GM21526 (cell line): ENCODE measurements around the gene TENM3.
"Not testable (repeated sequence)": the region's sequence is repeated elsewhere in the genome, so short reads cannot be mapped to it uniquely, and the experiment has no call there.

Source experiments
- ATAC-seq: cut with Tn5 transposase; IDR thresholded peaks from one replicate; pipeline ENCODE4 v1.9.1; 2021; ENCODE audit warnings: moderate library complexity; ENCODE audit not compliant: unreplicated experiment, low FRiP score

TENM3 gene

DNA sequence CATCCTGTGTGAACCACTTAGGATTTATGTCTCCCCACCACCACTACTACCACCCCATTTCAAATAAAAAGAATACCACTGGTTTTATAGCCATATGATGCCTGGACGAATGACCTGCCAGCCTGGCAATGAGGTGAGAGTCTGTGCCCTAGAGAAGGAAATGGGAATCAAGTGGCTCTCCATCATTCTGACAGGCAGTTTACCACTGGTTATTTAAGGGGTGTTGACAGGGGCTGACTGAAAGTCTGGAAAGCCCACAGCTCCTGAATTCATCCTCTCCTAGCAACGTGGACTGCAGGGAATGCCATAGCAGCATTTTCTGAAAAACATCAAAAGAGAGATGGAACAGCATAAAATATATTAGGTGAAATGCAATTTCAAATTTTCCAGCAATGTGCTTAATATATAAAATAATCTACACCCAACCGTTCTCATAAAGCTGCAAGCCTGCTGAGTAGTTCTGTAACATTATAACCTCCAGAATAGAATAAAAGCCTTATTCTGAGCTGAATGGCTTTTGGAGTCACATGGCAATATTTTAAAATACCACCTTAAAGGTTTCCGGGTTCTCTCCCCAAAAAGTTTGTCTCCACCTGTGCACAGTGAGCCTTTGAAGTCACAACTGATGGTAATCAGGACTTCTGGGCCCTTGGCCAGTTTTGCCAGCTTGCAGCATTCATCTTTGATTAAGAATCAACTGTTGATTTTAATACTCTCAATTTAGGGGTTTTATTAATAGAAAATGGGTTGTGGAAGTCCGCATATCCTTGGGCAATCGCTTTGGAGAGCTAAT is 552.4 kb downstream of the TENM3 start:
- no peak for ATAC-seq

DNA sequence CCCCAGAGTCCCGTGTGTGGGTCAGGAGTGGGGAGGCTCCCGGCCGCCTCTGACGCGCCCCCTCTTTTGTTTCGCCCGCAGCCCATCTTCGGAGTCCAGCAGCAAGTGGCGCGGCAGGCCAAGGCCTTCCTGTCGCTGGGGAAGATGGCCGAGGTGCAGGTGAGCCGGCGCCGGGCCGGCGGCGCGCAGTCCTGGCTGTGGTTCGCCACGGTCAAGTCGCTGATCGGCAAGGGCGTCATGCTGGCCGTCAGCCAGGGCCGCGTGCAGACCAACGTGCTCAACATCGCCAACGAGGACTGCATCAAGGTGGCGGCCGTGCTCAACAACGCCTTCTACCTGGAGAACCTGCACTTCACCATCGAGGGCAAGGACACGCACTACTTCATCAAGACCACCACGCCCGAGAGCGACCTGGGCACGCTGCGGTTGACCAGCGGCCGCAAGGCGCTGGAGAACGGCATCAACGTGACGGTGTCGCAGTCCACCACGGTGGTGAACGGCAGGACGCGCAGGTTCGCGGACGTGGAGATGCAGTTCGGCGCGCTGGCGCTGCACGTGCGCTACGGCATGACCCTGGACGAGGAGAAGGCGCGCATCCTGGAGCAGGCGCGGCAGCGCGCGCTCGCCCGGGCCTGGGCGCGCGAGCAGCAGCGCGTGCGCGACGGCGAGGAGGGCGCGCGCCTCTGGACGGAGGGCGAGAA is 556.5 kb downstream of the TENM3 start:
- ATAC-seq: no peak

DNA sequence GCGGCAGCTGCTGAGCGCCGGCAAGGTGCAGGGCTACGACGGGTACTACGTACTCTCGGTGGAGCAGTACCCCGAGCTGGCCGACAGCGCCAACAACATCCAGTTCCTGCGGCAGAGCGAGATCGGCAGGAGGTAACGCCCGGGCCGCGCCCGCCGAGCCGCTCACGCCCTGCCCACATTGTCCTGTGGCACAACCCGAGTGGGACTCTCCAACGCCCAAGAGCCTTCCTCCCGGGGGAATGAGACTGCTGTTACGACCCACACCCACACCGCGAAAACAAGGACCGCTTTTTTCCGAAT is 557.0 kb downstream of the TENM3 start:
- no peak for ATAC-seq

DNA sequence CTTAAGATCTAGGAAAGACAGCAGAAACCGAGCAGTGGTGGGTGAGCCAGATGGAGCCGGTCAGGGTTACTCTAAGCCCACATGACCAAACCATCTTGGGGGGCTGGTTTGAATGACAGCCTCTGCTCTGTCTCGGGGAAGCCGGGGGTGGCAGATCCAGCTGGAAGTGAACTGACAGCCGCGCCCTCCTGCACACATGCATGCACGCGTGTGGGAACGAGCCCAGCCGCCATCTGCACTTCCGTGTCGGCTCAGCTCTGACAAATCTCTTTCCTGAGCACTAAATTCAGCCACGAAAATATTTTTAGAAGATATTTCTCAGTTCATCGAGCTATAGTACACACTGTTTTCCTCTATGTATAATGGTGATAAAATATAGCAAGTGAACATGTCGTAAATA is 558.4 kb downstream of the TENM3 start:
- ATAC-seq: no peak

DNA sequence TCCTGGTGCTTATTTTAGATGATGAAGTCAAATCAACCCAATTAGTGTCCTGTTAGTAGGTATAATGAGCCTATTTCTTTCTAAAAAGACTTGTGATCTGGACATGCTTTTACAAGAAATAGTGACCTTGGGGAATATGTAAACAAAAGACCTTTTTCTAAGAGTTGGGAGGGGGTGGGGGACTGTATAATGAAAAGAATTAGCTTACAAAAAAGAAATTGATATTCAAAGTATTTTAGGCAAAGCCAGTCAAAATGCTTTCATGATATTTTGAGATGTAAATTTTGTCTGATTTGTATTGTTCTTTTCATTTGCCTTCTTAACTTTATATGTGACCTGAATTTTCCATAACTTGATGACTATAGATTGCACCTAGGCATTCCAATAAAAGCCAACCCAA is 559.4 kb downstream of the TENM3 start:
- no peak for ATAC-seq

DNA sequence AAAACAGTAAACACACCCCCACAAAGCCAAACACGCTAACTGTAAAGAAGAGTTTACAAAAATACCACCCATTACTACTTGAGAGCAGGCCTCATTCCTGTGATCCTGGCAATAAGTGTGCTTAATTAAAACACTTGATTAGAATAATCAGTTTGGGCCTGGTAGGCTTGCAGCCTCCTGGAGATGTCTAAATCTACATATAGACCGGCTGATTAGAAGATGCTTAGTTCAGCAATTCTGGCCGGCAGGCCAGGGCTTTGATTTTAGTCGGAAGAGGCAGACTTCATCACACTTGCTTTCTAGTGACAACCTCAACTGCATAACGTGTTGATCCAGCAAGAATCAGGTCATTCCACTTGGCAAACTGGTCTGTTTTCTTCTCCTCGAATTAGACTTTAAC is 560.0 kb downstream of the TENM3 start:
- no peak for ATAC-seq

DNA sequence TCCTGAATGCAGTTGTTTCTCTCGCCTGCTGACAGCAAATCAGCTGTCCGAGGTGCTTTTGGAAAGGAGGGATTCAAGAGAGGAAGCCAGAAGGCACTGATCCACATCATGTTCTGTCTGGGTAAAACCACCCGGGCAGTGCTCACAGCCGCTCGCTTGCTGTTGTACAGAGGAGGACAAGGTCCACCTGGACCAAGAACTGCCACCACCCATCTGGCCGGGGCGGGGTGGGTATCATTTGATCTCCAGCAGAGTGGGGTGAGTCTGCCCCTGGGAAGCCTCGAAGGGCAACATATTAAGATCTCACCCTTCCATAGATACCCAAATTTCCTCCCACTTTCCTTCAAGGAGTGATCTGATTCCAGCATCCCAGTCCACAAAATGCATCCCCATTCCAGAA is 560.9 kb downstream of the TENM3 start:
- no peak for ATAC-seq

DNA sequence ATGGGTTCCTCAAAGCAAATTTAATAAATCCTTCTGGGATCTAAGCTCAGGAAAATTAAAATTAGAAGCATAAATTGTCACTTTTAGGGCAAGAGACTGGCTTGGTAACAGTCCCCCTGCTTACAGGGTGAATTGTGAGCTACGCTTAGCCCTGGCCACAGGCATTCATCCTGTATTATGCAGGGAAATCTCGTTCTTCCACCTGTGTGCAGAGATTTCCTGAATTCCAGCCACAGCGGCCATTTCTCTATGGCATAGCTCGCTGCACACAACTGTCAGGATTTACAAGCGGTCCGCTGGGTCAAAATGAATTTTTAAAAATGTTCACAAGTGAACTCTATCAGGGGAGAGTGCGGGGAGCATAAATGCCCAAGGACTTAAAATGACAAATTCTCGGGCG is 562.1 kb downstream of the TENM3 start:
- no peak for ATAC-seq

DNA sequence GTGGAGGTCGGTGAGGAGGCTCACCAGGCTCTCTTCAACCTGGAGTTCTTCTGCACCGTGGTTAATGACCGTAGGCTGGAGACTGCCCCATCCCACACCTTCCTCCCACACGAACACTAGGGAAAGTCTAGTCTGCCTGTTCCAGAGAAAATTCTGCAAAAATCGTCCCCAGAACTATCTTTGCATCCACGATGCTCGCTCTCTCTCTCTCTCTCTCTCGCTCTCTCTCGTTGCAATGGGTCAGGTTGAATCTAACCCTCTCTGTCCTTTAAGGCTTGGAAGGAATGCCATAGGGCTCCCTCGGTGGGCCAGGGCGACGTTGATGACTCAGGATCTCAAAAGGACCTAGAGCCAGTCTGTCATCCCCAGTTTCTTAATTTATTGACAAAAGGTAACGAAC is 562.5 kb downstream of the TENM3 start:
- ATAC-seq: no peak

DNA sequence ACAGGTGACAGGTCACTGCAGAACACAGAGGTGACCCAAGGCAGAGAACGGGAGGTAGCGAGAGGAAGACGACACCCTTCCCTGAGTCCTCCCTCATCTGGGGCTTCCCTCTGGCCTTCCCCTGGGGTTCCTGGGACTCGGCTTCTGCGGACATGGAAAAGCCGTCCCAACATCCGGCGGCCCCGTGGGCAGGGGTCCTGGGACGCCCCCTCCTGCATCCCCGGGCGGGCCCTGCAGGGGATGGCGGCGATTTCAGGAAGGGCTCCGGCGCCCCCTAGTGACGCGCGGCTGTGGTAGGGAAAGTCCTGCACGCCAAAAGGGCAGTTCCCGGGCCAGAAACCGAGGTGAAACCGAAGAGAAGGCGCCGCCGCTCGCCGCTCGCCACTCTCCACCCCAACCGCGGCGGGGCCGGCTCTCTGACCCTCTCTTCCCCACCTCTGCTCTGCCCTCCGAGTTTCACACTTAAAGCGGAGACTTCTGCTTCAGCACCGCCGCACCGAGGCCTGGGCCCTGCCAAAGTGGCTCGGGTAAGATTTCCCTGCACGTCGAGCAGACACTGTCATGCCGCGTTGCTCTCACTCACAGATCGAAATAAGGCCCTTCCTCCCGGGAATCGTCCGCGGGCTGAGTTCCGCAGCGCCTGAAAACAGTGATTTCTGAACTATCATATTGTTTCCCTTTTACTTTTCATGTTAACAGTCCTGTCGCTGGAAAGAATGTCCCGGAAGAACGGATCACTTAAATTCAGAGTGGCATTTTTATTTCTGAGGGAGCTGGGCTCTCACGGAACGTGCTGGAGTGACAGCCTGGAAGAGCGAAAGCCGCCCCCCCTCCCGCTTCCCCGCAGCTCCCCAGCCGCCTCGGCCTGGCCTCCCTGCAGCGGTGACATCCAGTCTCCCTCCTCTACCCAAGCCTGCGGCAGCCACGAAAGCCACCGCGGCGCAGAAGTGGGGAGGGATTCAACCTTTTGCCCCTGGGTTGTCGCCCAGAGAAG is 563.4 kb downstream of the TENM3 start:
- peak; percentile 84 for ATAC-seq

DNA sequence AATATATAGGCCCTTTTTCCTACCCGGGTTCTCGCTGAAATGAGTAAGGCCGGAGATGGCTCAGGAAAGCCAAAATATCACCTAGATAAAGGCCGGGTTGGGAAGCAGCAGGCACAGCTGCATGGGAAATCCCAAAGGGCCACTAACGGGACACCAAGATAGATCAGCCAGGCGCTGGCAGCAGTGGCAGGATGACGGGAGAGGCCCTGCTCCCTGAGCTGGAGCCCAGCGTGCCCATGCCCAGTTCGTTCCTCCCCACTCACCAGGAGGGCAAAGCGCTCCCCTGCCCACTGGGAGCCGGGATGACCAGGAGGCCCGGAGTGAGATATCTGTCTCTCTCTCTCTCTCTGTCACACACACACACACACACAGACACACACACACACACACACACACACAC is 564.1 kb downstream of the TENM3 start:
- ATAC-seq: no peak

DNA sequence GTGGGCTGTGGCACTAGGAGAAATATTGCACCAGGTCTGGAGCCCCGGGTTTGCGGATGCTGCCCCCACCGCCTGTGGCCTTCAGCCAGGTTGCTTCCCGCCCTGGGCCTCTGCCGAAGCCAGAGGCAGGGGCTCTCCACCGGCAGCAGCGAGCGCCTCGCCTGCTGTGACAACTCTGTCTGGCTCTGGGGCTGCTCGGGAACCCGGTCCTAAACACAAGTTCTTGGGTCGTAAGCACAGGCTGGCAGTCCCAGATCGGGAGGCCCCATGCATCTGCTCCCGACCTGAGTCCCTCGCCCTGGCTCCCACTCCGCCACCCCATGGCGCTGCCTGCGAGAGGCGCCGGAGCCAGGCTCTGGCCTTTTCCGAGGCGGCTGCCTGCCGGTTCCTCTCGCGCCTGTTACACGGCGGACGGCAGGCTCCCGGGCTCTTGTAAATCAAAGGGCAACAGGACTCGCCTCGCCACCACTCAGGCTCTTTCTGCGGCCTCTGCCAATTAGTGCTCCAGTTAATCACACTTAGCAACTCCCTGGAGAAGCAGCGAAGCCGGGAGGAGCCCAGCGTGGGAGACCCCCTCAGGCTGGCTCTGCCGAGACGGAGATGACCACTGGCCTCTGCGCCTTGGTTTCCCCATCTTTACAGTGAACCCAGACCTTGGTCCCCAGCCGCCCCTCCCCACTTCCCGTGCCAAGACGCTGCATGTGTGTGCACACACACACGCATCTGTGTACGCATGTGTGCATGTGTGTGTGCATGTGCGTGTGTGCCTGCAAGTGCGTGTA is 564.8 kb downstream of the TENM3 start:
- ATAC-seq: no peak

DNA sequence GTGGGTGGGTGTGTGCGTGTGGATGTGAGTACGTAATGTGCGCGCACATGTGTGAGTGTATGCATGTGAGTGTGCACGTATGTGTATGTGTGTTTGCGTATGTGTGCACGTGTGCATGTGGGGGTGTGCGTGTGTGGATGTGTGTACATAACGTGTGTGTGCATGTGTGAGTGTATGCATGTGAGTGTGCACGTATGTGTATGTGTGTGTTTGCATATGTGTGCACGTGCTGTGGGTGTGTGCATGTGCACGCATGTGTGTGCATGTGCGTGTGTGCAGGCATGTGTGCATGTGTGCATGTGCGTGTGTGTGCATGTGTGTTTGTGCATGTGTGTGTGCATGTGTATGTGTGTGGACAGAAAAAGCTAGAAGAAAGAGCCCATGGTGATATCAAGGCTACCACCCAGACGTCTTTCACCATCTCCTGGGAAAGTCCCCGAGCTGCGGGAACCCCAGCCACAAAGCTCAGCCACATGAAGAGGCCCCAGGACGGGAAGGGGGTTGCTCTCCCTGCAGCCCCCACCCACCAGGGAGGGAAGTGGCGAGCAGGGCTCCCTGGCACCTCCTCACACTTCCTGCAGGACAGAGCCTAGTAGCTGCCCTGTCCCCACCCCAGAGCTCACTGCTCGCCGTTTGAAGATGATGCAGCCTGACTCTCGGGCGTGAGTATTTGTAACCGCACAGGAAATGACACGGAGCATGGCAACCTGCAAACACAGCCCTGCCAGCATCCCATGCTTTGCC is 565.6 kb downstream of the TENM3 start:
- ATAC-seq: peak; percentile 68

DNA sequence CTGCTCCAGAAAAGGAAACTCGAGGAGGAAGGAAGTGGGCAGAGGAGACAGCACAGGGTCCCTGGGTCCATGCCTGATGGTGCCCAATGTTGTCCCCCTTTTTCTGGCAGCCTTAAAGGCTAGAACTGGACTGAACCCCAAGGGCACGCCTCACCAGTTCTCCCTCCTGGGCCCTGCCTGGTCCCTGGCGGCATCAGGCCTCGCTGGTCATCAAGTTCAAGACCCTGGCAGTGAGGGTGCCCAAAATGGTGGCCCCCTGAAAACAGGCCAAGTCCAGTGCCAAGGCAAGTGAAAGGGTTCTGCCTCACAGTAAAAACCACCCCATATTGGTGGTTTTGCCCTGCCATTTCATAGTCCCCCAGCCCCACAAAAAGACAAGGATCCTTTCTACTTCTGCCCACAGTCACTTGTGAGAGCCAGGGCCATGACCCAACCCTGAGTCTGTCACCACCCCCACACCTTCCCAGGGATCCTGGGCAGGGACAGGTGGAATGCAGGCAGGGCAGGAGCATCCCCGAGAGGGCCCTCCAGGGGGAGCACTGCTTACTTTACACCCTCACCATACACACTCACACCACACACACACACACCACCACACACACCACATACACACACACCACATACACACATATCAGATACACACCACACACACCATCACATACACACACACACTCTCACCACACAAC is 566.4 kb downstream of the TENM3 start:
- ATAC-seq: peak; percentile 7

DNA sequence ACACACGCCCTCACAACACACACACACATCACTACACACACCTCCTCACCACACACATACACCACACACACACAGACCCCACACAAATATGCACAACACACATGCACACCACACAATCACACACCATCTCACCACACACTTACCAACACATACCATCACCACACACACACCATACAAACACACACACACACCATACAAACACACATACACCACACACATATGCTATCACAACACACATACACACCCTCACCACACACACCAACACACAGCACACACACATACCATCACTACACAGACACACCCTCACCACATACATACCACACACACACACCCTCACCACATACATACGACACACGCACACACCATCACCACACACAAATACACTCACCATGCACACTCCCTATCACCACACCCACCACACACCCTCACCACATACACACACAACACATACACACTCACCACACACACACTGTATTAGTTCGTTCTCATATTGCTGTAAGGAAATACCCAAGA is 567.0 kb downstream of the TENM3 start:
- no peak for ATAC-seq

DNA sequence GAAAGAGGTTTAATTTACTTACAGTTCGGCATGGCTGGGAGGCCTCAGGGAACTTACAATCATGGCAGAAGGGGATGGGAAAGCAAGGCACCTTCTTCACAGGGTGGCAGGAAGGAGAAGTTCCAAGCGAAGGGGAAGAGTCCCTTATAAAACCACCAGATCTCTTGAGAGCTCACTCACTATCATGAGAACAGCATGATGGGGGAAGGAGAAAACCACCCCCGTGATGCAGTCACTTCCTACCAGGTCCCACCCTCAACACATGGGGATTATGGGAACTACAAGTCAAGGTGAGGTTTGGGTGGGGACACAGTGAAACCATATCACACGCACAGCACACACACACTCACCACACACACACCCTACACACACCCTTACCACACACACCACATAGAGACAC is 569.7 kb downstream of the TENM3 start:
- ATAC-seq: no peak

DNA sequence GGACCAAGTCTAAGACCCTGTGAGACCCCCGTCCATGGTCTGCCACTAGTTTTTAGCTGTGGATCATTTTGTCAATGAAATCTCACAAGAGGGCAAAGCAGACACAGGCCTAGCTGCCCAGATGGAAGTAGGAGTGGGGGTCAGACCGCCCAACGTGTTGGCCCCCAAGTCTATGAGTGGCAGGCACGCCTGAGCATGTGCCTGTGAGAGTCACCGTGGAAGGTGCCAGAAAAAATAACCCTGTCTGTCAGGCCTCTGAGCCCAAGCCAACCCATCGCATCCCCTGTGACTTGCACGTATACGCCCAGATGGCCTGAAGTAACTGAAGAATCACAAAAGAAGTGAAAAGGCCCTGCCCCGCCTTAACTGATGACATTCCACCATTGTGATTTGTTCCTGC is 570.9 kb downstream of the TENM3 start:
- not testable (repeated sequence) for ATAC-seq

DNA sequence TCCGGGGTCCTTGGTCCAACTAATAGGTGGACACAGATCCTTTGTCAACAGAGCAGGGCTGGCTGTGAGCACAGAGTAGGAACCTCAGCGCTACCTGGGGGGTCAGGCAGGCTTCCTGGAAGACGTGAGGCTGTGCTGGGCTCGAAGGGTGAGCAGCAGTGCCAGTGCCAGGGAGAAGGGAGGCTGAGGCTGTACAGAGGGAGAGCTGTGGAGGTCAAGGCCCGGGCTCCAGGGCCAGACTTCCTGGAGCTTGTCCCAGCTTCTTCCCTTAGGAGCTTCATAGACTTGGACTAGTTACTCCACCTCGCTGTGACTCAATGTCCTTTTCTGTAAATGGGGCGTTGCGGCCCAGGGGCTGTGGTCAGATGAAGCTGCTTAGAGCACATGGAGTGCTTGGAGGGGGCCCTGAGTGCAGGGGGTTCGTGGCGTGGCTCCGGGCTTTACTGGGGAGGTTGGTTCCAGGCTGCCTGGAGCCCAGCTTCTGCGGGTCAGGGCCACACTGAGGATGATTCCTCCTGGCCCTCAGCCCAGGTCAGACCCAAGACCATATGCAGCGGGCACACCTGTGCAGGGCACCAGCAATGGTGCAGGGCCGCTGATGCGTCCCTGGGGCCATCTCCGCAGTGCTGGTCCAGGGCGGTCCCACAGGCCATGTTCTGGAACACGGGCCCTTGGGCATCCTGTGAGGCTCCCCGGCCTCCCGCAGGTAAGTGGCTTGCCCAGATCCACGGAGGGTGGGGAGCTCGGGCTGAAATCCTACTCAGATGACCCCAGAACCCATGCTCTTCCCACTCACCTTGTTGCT is 575.9 kb downstream of the TENM3 start:
- no peak for ATAC-seq
